Mucosa of stomach (tissue), 1 donor: ENCODE data around the gene RFX4.

ENCODE experiments used
- H3K27me3 ChIP-seq: one replicate; pipeline ENCODE4 v1.7.0; 2013; ENCODE audit warnings: mild to moderate bottlenecking, low read length; ENCODE audit not compliant: control insufficient read depth, insufficient read depth
- H3K36me3 ChIP-seq: one replicate; pipeline ENCODE4 v1.7.0; 2013; ENCODE audit warnings: low read length; ENCODE audit not compliant: control insufficient read depth, insufficient read depth
- H3K4me1 ChIP-seq: one replicate; pipeline ENCODE4 v1.7.0; 2013; ENCODE audit warnings: mild to moderate bottlenecking, low read length; ENCODE audit not compliant: control insufficient read depth, insufficient read depth
- H3K4me3 ChIP-seq: one replicate; pipeline ENCODE4 v1.7.0; 2013; ENCODE audit warnings: low read length
- H3K9ac ChIP-seq: one replicate; pipeline ENCODE4 v1.7.0; 2013; ENCODE audit warnings: mild to moderate bottlenecking, low read length, moderate library complexity
- H3K9me3 ChIP-seq: one replicate; pipeline ENCODE4 v1.7.0; 2013; ENCODE audit warnings: mild to moderate bottlenecking, low read length, moderate library complexity; ENCODE audit not compliant: control insufficient read depth
- donor health status: Pancreatic carcinoma.

Gene RFX4

DNA sequence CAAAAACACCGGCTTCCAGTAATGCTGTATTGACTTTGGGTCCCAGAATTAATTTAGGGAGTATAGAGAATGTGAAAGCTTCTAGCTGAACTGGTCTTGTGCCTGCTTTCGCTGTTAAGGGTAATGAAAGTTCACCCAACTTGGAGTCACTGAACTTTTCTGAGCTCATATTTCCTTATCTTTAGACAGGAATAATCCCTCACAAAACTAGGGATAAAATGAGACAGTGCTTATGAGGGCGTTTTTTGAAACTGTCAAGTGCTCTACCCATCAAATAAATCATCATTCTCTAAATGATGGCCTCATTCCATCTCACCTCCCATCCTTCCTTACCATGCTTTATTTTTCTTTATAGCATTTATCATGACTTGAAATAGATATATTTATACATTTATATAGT, 74.7 kb downstream of the RFX4 start:
- peaks cover 6% of the 10 kb centered on the region for H3K27me3 ChIP-seq
- no peaks in the 10 kb centered on the region for H3K36me3 ChIP-seq
- no peak overlapping the region for H3K4me3 ChIP-seq
- no peaks in the 10 kb centered on the region for H3K9me3 ChIP-seq
- no peak overlapping the region for H3K9ac ChIP-seq
- H3K4me1 ChIP-seq: no peaks in the 10 kb centered on the region

DNA sequence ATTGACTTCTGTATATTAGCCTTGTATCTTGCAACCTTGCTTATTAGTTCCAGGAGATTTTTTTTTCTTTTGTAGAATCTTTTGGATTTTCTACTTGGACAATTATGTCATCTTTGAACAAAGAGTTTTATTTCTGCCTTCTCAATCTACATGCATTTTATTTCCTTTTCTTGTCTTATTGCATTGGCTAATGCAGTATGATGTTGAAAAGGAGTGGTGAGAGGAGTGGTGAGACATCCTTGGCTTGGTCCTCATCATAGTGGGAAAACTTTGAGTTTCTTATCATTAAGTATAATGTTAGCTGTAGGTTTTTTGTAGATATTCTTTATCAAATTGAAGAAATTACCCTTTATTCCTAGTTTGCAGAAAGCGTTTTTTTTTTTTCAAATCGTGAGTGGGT, 80.6 kb downstream of the RFX4 start:
- H3K9ac ChIP-seq: no peak overlapping the region
- H3K27me3 ChIP-seq: peaks cover 6% of the 10 kb centered on the region
- H3K36me3 ChIP-seq: no peaks in the 10 kb centered on the region
- no peaks in the 10 kb centered on the region for H3K4me1 ChIP-seq
- no peak overlapping the region for H3K4me3 ChIP-seq
- no peaks in the 10 kb centered on the region for H3K9me3 ChIP-seq

DNA sequence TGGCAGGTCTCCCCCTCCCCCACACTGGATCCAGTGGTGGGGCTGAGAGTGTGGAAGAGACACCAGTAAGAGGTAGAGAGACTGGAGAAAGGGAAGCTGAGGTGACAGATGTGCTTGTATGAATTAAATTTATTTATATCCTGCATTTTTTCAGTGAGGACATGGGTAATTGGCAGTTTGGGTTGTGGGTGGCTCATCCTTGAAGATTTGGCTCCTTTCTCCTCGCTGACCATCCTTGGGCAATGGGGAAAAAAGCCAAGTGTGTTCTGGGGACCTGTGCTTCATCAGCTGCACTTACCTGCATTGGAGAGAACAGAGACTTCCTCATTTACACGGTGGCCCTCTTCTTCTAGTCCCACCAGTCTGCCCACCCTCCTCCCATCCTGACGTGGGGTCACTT, 86.4 kb downstream of the RFX4 start:
- Histone ChIP-seq H3K9me3 (no peaks in the 10 kb centered on the region), H3K27me3 (peaks cover 14% of the 10 kb centered on the region), H3K36me3 (no peaks in the 10 kb centered on the region), H3K4me3 (no peak overlapping the region), H3K9ac (no peak overlapping the region), H3K4me1 (no peaks in the 10 kb centered on the region)

DNA sequence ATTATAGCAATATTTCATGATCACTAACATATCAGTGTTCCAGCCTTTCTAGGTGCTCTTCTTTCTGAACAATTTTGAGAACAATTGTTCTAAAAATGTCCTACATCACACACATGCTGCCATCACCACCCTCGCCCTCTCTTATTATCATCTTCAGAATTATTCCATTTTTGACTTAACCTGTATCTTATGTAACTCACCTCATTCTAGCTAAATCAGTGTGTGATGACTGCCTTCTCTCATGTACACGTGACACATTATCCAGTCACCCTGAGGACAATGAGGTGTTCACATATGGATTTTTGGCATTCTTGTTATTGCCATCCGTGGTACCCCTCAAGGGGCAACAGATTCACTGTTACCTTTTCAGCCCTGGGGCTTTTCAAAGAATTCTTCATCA, 87.3 kb downstream of the RFX4 start:
- Histone ChIP-seq H3K4me1 (no peaks in the 10 kb centered on the region), H3K36me3 (no peaks in the 10 kb centered on the region), H3K27me3 (peaks cover 14% of the 10 kb centered on the region), H3K4me3 (no peak overlapping the region), H3K9me3 (no peaks in the 10 kb centered on the region), H3K9ac (no peak overlapping the region)

DNA sequence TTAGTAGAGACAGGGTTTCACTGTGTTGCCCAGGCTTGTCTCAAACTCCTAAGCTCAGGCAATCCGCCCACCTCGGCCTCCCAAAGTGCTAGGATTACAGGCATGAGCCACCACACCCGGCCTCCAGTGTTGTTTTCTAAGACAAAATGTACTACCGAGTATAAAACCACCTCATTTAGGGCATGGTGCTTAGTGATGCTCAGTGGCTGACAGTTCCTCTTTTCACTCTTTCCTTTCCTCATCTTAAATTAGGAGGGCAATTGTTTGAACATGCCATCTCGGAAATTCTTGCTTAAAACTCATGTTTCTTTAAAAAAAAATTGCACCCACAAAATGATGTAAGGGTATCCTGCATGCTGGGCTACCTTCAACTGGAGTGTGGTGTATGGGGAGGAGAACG, 89.0 kb downstream of the RFX4 start:
- H3K4me1 ChIP-seq: no peaks in the 10 kb centered on the region
- H3K4me3 ChIP-seq: no peak overlapping the region
- peaks cover 14% of the 10 kb centered on the region for H3K27me3 ChIP-seq
- no peaks in the 10 kb centered on the region for H3K9me3 ChIP-seq
- H3K36me3 ChIP-seq: no peaks in the 10 kb centered on the region
- H3K9ac ChIP-seq: no peak overlapping the region

DNA sequence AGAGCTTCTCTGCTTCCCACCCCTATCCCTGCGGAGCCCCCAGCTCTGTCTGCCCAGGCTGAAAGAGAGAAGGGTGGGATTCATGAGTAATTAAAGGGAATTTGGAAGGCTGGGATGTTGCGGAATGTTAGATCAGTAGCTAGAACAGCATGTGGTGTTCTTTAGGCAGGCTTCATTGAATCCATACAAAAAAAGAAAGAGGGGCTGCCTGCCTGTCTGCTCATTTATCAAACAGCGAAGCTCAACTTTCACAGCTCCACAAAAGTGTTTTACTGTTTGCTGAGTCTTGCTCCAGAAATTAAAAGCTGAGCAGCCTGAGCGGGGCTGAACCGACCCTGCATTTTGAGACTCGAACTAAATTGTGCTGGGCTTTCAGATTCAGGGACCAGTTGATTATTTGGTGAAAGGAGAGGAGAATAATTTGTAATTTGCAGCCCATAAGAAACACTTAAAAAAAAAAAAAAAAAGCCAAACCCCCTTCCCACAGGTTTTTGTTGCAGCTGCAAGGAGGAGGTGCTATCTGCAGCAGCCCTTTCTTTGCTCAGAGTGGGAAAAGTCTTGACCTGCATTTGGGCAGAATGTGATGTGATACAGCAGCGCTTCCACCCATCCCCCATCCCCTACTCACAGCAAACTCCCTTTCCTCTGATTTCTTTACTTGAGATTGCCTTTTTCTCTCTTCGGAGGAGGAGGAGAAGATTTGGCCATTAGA, 89.7 kb downstream of the RFX4 start:
- Histone ChIP-seq H3K9me3 (no peaks in the 10 kb centered on the region), H3K4me1 (no peaks in the 10 kb centered on the region), H3K27me3 (peaks cover 14% of the 10 kb centered on the region), H3K36me3 (no peaks in the 10 kb centered on the region), H3K4me3 (no peak overlapping the region), H3K9ac (no peak overlapping the region)

DNA sequence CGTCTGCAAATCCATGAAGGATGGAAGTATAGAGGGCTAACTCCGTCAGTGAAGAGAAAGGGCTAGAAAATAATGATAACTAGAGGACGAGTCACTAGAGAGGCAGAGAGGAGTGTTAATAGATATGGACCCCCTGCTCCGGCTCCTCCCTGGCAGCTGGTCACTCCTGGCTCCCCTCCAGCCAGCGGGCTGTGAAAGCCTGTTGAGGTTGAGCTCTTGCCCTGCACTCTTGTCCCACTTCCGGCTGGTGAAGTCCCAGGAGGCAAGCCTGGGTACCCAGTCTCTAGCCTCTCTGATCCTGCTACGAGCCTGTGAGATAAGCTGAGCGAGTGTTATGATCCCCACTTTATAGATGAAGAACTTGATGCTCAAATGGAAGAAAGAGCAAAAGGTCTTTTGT, 90.3 kb downstream of the RFX4 start:
- Histone ChIP-seq H3K4me3 (no peak overlapping the region), H3K9ac (no peak overlapping the region), H3K27me3 (peaks cover 12% of the 10 kb centered on the region), H3K36me3 (no peaks in the 10 kb centered on the region), H3K4me1 (no peaks in the 10 kb centered on the region), H3K9me3 (no peaks in the 10 kb centered on the region)

DNA sequence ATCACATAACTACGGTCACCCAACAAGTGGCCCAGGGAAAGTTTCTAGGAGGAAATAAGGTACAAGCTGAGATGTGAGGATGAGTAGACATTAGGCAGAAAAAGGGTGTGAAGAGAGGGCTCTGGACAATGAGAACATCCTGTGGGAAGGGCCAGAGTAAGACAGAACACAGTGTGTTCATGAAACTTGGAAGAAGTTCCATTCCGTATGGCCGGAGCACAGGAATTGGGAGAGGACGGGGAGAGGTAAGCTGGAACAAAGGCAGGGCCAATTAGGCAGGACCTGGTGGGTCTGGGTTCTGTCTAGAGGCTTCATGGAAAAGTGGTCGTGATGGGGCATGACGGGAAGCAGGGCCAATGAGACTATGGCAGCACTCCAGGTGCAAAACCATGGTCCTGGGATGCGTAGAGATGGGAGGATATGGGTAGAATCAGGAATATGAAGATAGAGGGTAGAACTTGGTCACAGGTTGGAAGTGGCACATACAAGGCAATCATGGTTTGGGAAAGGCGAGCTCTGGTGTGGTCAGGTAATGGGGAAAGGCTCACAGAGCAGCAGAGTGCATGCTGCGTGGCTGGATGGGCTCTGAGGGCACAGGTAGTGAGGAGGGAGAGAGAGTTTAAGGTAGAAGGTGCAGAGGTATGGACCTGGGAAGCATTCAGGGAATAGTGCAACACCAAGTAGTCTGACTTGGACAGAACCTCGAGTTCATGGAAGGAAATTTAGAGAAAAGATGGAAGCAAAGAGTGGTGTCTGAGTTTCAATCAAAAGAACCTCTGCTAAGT, 93.0 kb downstream of the RFX4 start:
- H3K27me3 ChIP-seq: peaks cover 9% of the 10 kb centered on the region
- no peaks in the 10 kb centered on the region for H3K9me3 ChIP-seq
- H3K4me3 ChIP-seq: no peak overlapping the region
- no peaks in the 10 kb centered on the region for H3K4me1 ChIP-seq
- no peak overlapping the region for H3K9ac ChIP-seq
- no peaks in the 10 kb centered on the region for H3K36me3 ChIP-seq

DNA sequence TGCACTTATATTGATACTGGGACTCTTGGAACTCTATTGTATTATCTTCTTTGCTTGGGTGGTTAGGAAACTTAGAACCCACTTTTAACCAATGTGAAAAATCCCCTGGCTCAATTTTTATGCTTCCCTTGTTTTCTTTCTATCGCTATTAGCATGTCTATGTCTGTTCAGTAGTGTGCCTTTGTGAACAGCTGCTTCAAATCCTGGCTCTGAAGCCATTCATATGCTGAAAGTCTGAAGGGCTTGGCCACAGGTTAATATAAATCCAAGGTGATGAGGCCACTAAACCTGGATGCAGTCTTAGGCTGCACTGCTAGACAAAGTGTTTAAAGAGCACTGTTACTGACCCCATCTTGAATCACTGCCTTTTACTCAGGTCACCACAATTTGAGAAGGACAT, 96.8 kb downstream of the RFX4 start:
- H3K27me3 ChIP-seq: no peaks in the 10 kb centered on the region
- no peaks in the 10 kb centered on the region for H3K9me3 ChIP-seq
- no peaks in the 10 kb centered on the region for H3K4me1 ChIP-seq
- H3K36me3 ChIP-seq: no peaks in the 10 kb centered on the region
- H3K9ac ChIP-seq: no peak overlapping the region
- no peak overlapping the region for H3K4me3 ChIP-seq

DNA sequence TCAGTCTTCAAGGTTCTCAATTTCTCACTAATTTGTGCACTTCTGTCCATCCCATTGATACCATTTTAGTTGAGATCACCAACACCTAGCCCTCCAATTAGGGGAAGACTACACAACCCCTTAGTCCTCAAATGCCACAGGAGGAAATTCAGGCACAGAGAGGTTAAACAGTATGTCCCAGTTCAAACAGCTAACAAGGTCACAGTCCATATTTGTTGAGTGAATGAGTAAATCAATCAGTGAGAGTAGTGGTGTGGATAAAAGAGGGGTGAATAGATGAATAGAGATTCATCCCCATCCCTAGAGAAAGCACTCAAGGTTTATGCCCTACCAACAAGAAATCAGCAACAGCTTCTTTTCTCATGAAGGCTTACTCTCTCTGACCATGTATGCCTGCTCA, 97.5 kb downstream of the RFX4 start:
- Histone ChIP-seq H3K36me3 (no peaks in the 10 kb centered on the region), H3K27me3 (no peaks in the 10 kb centered on the region), H3K9ac (no peak overlapping the region), H3K4me3 (no peak overlapping the region), H3K9me3 (no peaks in the 10 kb centered on the region), H3K4me1 (no peaks in the 10 kb centered on the region)

DNA sequence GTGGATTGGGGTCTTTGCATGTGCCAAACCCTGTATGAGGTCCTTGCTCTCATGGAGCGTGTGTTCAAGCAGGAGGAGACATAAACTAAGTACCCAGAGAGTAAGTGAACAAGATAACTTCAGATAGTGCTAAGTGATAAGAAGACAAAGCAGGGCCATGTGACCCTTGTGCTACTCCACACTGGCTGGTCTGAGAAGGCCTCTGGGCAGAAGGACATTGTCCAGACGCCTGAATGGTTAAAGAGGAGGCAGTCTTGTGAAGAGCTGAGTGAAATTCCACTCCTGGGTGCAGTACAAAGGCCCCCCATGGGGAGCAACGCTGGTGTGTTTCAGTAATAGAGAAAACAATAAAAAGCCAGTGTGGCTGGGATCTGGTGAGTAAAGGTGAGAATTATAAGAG, 98.4 kb downstream of the RFX4 start:
- no peaks in the 10 kb centered on the region for H3K9me3 ChIP-seq
- no peak overlapping the region for H3K4me3 ChIP-seq
- H3K4me1 ChIP-seq: no peaks in the 10 kb centered on the region
- H3K27me3 ChIP-seq: no peaks in the 10 kb centered on the region
- H3K9ac ChIP-seq: no peak overlapping the region
- no peaks in the 10 kb centered on the region for H3K36me3 ChIP-seq

DNA sequence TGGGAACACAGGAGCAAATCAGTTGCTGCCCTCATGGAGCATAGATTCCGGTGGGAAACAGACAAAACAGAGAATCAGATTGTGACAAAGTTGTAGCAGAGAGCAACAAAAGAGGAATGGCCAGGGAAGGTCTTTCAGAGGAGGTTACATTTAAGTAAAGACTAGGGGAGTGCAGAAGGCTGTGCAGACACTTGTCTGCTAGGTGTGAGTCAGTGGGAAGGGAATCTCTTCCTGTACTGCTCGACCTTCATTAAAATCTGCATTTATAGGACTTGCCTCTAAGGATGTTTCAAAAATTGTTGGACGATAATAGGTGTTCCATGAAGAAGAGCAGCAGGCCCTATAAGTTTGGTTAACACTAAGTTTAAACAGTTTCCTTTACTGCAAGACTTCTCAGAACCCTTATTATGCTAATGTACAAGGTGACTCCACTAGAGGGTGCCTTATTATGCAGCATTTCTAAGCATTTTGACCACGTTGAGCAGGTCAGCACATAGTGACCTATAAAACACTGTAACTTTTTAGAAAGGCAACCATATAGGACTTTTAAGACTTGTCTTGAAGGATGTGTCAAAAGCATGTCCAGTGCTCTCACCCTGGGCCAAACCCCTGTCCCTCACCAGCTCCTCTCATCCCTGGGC, 99.9 kb downstream of the RFX4 start:
- Histone ChIP-seq H3K4me3 (no peak overlapping the region), H3K36me3 (no peaks in the 10 kb centered on the region), H3K27me3 (no peaks in the 10 kb centered on the region), H3K9me3 (no peaks in the 10 kb centered on the region), H3K4me1 (no peaks in the 10 kb centered on the region), H3K9ac (no peak overlapping the region)
